Right lobe of liver (tissue), 6 donors: ENCODE data around the gene GMDS. TPM values are rescaled to one million over a fixed set of nuclear protein-coding genes. Genes with fewer than 3 reads are reported as not detected.

ENCODE experiments used
- ATAC-seq, 4 donors: fragments of 200-7000 bp; cut with Tn5 transposase; one replicate each; pipeline ENCODE4 v1.9.1; 2020; ENCODE audit warnings: mild to moderate bottlenecking in 4 of 4, moderate library complexity in 4 of 4
- DNase-seq, 3 donors: peaks; one replicate each; pipeline ENCODE4 v3.0.0-alpha.2; 2020
- H3K27ac ChIP-seq, 3 donors: fragments of 200-600 bp; one replicate each; pipeline ENCODE4 v1.8.0; 2022
- H3K27me3 ChIP-seq, 2 donors: fragments of 200-600 bp; one replicate each; pipeline ENCODE4 v1.8.0; 2022
- H3K36me3 ChIP-seq, 4 donors: fragments of 200-600 bp; sonication (generic) in 1 of 4; one replicate each; pipeline versions ENCODE4 v1.5.1 to v1.8.0; 2017 to 2022; ENCODE audit warnings: control low read depth in 1 of 4
- H3K4me1 ChIP-seq, 4 donors: fragments of 200-600 bp; sonication (generic) in 1 of 4; one replicate each; pipeline versions ENCODE4 v1.5.1 to v1.8.0; 2017 to 2022; ENCODE audit warnings: control low read depth in 1 of 4
- H3K4me3 ChIP-seq, 3 donors: fragments of 200-600 bp; one replicate each; pipeline ENCODE4 v1.8.0; 2022
- H3K9me3 ChIP-seq, 4 donors: fragments of 200-600 bp; sonication (generic) in 1 of 4; one replicate each; pipeline versions ENCODE4 v1.5.1 to v1.8.0; 2017 to 2022; ENCODE audit warnings: control low read depth in 1 of 4
- POLR2A ChIP-seq: fragments of 450-650 bp; IDR thresholded peaks from one replicate; pipeline ENCODE4 v1.6.1; 2017; ENCODE audit warnings: antibody characterized with exemption, mild to moderate bottlenecking
- WGBS: methylation state at CpG from one replicate; pipeline ENCODE4 v1.1.6; 2018; ENCODE audit warnings: low coverage, low lambda C conversion rate; ENCODE audit not compliant: insufficient coverage; ENCODE audit errors: missing lambda C conversion rate; 5-methylcytosine and 5-hydroxymethylcytosine counted together
- intact Hi-C, 2 donors: fragments of 100-400 bp; cut with DNase I; formaldehyde crosslinking; loops; one replicate each; pipeline versions ENCODE4 v1.11.2 to v1.14.1; 2022
- total RNA-seq, 6 experiments: library from RNA; depleted of rRNA in 2 of 6; stranded (reverse); fragments of >200 nt in 2 of 6; fragmentation: NEBNext Ultra II Directional in 3 of 6; extraction: Animal tissue kit (Norgen Biotek cat#: 25700) in 3 of 6; gene quantifications; one replicate each; pipeline versions ENCODE4 v1.1.0 to v1.2.4, GENCODE V29; 2016 to 2023
- TF ChIP-seq, protein P1 (sequence below), 4 donors: fragments of 200-600 bp in 3 of 4; fragments of 450-650 bp in 1 of 4; IDR thresholded peaks; one replicate each; pipeline versions ENCODE4 v1.5.1 to v1.8.0; 2016 to 2022; ENCODE audit warnings: antibody characterized with exemption in 4 of 4, mild to moderate bottlenecking in 2 of 4
- donor health status: DM: no; HTN: yes; CAD: no.
- donor health status: DM: no; HTN: no; CAD: no.
- donor health status: DM: no; HTN: no; CAD: no.
- donor health status: DM: no; HTN: yes; CAD: no.
- donor health status: DM: no; HTN: yes; CAD: no.

GMDS gene
- total RNA-seq, 6 experiments from 2014 or later: 15.9 to 34.4 (median 23.4) TPM

DNA sequence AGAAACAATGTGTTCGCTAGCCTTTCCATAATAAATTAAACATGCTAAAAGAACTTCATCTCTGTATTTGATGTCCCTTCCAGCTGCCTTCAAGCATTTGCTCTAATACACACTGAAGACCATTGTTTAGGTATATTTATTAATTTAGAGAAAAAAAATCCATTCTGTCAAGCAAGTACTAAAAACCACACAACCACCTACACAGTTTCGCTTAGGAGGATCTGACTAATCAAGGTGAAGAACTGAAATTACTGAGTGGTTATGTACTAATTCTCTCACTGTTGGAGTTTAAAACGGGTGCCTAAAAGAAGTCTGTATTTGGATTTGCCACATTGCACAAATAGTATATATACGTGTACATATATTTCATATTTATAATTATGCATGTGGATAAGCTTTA lies 58.9 kb downstream of the GMDS start:
- no peaks in the 10 kb centered on the region for H3K4me1 ChIP-seq
- H3K27ac ChIP-seq: no peak overlapping the region
- H3K4me3 ChIP-seq: no peak overlapping the region
- H3K36me3 ChIP-seq: no peaks in the 10 kb centered on the region
- no peak for ATAC-seq
- intact Hi-C loops: no loop called here
- no peak for DNase-seq
- no peaks in the 10 kb centered on the region for H3K27me3 ChIP-seq
- no peaks in the 10 kb centered on the region for H3K9me3 ChIP-seq
- WGBS: 83% methylated on average over 4 of the region's 4 CpGs
- no peak for TF ChIP-seq POLR2A
- TF ChIP-seq, protein P1, sequence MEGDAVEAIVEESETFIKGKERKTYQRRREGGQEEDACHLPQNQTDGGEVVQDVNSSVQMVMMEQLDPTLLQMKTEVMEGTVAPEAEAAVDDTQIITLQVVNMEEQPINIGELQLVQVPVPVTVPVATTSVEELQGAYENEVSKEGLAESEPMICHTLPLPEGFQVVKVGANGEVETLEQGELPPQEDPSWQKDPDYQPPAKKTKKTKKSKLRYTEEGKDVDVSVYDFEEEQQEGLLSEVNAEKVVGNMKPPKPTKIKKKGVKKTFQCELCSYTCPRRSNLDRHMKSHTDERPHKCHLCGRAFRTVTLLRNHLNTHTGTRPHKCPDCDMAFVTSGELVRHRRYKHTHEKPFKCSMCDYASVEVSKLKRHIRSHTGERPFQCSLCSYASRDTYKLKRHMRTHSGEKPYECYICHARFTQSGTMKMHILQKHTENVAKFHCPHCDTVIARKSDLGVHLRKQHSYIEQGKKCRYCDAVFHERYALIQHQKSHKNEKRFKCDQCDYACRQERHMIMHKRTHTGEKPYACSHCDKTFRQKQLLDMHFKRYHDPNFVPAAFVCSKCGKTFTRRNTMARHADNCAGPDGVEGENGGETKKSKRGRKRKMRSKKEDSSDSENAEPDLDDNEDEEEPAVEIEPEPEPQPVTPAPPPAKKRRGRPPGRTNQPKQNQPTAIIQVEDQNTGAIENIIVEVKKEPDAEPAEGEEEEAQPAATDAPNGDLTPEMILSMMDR (IDR thresholded peaks at IDR 0.05): no peak

DNA sequence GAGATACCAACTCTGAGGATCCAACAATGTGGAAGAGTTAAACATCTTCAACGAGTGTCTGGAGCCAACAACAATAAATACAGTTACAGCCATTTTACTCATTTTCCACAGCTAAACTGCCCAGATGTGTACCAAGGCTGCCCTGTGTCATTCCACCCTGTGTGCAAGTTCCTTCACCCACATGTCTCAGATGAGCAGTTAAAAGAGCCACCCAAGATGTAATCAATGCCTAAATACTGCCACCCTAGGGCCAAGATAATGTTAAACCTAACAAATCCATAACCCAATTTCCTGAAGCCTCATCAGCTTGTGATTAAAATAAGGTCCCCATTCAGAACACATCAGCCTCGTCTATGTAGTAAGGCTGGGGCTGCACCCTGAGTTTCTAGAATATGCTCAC lies 59.9 kb downstream of the GMDS start:
- Histone ChIP-seq H3K36me3 (no peaks in the 10 kb centered on the region), H3K27ac (no peak overlapping the region), H3K4me3 (no peak overlapping the region), H3K4me1 (no peaks in the 10 kb centered on the region), H3K27me3 (no peaks in the 10 kb centered on the region), H3K9me3 (no peaks in the 10 kb centered on the region)
- 92% methylated on average over 2 of the region's 2 CpGs for WGBS
- no peak for ATAC-seq
- TF ChIP-seq, protein P1 (IDR thresholded peaks at IDR 0.05): no peak
- TF ChIP-seq POLR2A: no peak
- intact Hi-C loops: no loop called here
- no peak for DNase-seq

DNA sequence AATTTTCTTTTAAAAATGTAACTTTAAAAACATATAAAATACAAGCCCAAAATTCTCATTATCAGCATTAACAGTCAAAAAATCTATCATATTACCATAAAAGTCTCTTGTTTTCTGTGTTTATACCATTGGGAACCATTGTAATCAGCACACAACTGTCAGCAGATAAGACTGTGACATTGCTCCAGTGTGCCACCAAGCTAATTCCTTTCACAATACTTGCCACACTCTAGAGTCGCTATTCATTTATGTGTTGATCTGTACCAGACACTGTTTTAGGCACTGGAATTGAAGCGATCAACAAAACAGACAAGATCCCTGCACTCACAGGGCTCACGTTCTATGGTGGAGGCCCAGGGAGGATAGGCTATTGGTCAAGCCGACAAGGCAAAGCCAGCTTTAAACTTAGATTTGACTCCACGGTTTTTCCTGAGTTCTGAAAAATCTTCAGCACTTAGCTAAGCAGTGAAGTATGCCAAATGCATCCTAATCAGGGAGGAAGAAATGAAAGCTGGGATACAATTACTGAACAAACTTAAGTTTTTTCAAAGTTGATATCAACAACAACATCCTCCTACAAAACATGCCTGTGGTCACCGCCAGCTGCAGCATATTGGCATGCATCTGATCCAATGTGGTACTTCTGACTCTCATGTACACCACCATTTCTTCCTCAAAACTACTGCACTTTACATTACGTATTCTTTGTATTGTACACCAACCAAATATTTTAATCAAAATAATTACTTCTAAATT lies 60.5 kb downstream of the GMDS start:
- Histone ChIP-seq H3K27me3 (no peaks in the 10 kb centered on the region), H3K36me3 (no peaks in the 10 kb centered on the region), H3K27ac (no peak overlapping the region), H3K4me3 (no peak overlapping the region), H3K4me1 (no peaks in the 10 kb centered on the region), H3K9me3 (no peaks in the 10 kb centered on the region)
- no peak for TF ChIP-seq POLR2A
- TF ChIP-seq, protein P1 (IDR thresholded peaks at IDR 0.05): no peak
- intact Hi-C loops: no loop called here
- ATAC-seq: no peak
- 71% methylated on average over 6 of the region's 7 CpGs for WGBS
- DNase-seq: no peak

DNA sequence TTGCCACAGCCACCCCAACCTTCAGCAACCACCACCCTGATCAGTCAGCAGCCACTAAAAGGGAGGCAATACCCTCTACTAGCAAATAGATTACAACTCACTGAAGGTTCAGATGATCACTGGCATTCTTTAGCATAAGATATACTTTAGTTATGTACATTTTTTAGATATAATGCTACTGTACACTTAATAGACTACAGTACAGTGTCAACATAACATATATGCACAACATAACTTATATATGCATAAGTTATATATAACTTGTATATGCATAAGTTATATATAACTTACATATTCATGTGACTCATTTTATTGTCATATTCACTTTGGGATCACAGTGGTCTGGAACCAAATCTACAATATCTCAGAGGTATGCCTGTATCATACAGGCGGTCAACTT lies 61.7 kb downstream of the GMDS start:
- H3K4me3 ChIP-seq: no peak overlapping the region
- H3K9me3 ChIP-seq: no peaks in the 10 kb centered on the region
- H3K36me3 ChIP-seq: no peaks in the 10 kb centered on the region
- no peak overlapping the region for H3K27ac ChIP-seq
- no peaks in the 10 kb centered on the region for H3K27me3 ChIP-seq
- 100% methylated on average over 1 of the region's 1 CpG for WGBS
- H3K4me1 ChIP-seq: no peaks in the 10 kb centered on the region
- TF ChIP-seq POLR2A: no peak
- TF ChIP-seq, protein P1 (IDR thresholded peaks at IDR 0.05): no peak
- DNase-seq: no peak
- ATAC-seq: no peak
- intact Hi-C loops: no loop called here

DNA sequence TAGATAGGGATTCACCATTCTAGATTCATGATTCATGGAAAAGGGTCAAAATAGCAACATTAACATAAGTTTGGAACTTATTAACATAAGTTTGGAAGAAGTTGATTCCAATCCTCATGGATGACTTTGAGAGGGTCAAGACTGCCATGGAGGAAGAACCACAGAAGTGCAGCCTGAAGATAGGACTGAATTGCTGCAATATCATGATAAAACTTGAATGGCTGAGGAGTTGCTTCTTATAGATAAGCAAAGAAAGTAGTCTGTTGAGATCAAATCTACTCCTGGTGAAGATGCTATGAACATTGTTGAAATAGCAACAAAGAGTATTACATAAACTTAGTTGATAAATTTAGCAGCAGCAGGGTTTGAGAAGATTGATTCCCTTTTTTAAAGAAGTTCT lies 62.2 kb downstream of the GMDS start:
- ATAC-seq (no peak), DNase-seq (no peak)
- Histone ChIP-seq H3K9me3 (no peaks in the 10 kb centered on the region), H3K4me3 (no peak overlapping the region), H3K27me3 (no peaks in the 10 kb centered on the region), H3K36me3 (no peaks in the 10 kb centered on the region), H3K4me1 (no peaks in the 10 kb centered on the region), H3K27ac (no peak overlapping the region)
- intact Hi-C loops: no loop called here
- TF ChIP-seq, protein P1 (IDR thresholded peaks at IDR 0.05): no peak
- no peak for TF ChIP-seq POLR2A
